Adrenal gland (tissue), 12 donors: ENCODE data around the gene RBL2. TPM values are rescaled to one million over a fixed set of nuclear protein-coding genes. Genes with fewer than 3 reads are reported as not detected.
"Not testable (repeated sequence)": the region's sequence is repeated elsewhere in the genome, so short reads cannot be mapped to it uniquely, and the experiment has no call there.

Experiments used
- DNase-seq, 7 donors: peaks; one replicate each; pipeline ENCODE4 v3.0.0-alpha.2; 2019 to 2020
- H3K27ac ChIP-seq, 5 donors: fragments of 200-600 bp; sonication (generic) in 4 of 5; 1 replicate in 3 of 5; 2 replicates in 2 of 5; pipeline versions ENCODE4 v1.5.1 to v1.8.0; 2016 to 2020; ENCODE audit warnings: mild to moderate bottlenecking in 1 of 5
- H3K27me3 ChIP-seq: fragments of 200-600 bp; 2 replicates; pipeline ENCODE4 v1.8.0; 2021
- H3K36me3 ChIP-seq, 2 donors: fragments of 200-600 bp; replicated peaks in 1 of 2; 1 replicate in 1 of 2; 2 replicates in 1 of 2; pipeline versions ENCODE4 v1.5.1 to v1.8.0; 2018 to 2022
- H3K4me1 ChIP-seq, 2 donors: fragments of 200-600 bp; replicated peaks in 1 of 2; 1 replicate in 1 of 2; 2 replicates in 1 of 2; pipeline versions ENCODE4 v1.5.1 to v1.8.0; 2018 to 2021
- H3K4me3 ChIP-seq, 4 donors: fragments of 200-600 bp; sonication (generic) in 3 of 4; one replicate each; pipeline ENCODE4 v1.5.1; 2016 to 2018
- H3K9me3 ChIP-seq, 3 donors: fragments of 200-600 bp; sonication (generic) in 1 of 3; replicated peaks in 1 of 3; 1 replicate in 2 of 3; 2 replicates in 1 of 3; pipeline versions ENCODE4 v1.5.1 to v1.8.0; 2016 to 2021
- CTCF ChIP-seq, 6 experiments: fragments of 450-650 bp in 4 of 6; fragments of 200-600 bp in 2 of 6; sonication (generic) in 1 of 6; IDR thresholded peaks; 1 replicate in 5 of 6; 2 replicates in 1 of 6; pipeline versions ENCODE4 v1.5.1 to v1.8.0; 2016 to 2021; ENCODE audit warnings: antibody characterized with exemption in 6 of 6, mild to moderate bottlenecking in 2 of 6, moderate library complexity in 1 of 6
- POLR2A ChIP-seq, 2 donors: fragments of 450-650 bp; IDR thresholded peaks; one replicate each; pipeline ENCODE4 v1.6.1; 2017; ENCODE audit warnings: antibody characterized with exemption in 2 of 2, mild to moderate bottlenecking in 2 of 2, moderate library complexity in 1 of 2
- WGBS, 4 donors: extraction: QIAGEN DNeasy Blood & Tissue Kit in 2 of 4; methylation state at CpG; one replicate each; pipeline versions ENCODE4 v1.1.5 to v1.1.7; 2013 to 2017; 5-methylcytosine and 5-hydroxymethylcytosine counted together
- intact Hi-C, 2 donors: fragments of 100-400 bp; cut with DNase I; formaldehyde crosslinking; loops; one replicate each; pipeline versions ENCODE4 v1.14.1 to v1.15.0; 2022 to 2023
- polyA plus RNA-seq, 3 donors: library from polyadenylated mRNA; stranded (reverse); fragments of 200-250 nt in 2 of 3; fragments of 350-450 nt in 1 of 3; fragmentation: Illumina TruSeq in 1 of 3; extraction: RNeasy Lipid Tissue Mini Kit (QIAGEN cat#74804) in 1 of 3; gene quantifications; one replicate each; pipeline ENCODE4 v1.2.3, GENCODE V29; 2013 to 2014
- total RNA-seq, 9 donors: library from RNA; depleted of rRNA in 4 of 9; stranded (reverse); fragments of >200 nt in 4 of 9; fragments of 120-200 nt in 1 of 9; fragmentation: NEBNext Ultra II Directional in 1 of 9; extraction: Animal tissue kit (Norgen Biotek cat#: 25700) in 1 of 9; gene quantifications; one replicate each; pipeline versions ENCODE4 v1.1.0 to v1.2.4, GENCODE V29; 2013 to 2023
- donor health status: healthy with polysubstance abuse.
- donor health status: Bipolar disorder and iron deficiency.
- donor health status: DM: yes; HTN: yes; CAD: no.
- donor health status: DM: no; HTN: no; CAD: no.
- donor health status: DM: no; HTN: no; CAD: no.
- donor health status: DM: yes; HTN: yes; CAD: no.

RBL2 gene
- total and polyA plus RNA-seq, 12 donors = 28.2 to 78.3 (median 48.6) TPM

- H3K4me1 ChIP-seq = no peaks in the 10 kb centered on the region
- no peak overlapping the region for H3K27ac ChIP-seq
- no peak overlapping the region for H3K4me3 ChIP-seq
- no peaks in the 10 kb centered on the region for H3K36me3 ChIP-seq
- no peak for DNase-seq
- no peaks in the 10 kb centered on the region for H3K9me3 ChIP-seq
- no peaks in the 10 kb centered on the region for H3K27me3 ChIP-seq
- intact Hi-C loops = no loop called here
- WGBS, 4 donors = 90 to 96% (median 91%) methylated on average over 7 of the region's 7 CpGs
- no peak for TF ChIP-seq POLR2A (IDR thresholded peaks at IDR 0.05)
- TF ChIP-seq CTCF (IDR thresholded peaks at IDR 0.05) = no peak
Observed at GRCh38 chr16:53417976-53418375, 16.3 kb upstream of the RBL2 start.

GRCh38 chr16:53419383-53419709 lies 14.9 kb upstream of the RBL2 start:
- DNase-seq, H3K27me3 ChIP-seq, H3K9me3 ChIP-seq, H3K4me1 ChIP-seq, H3K36me3 ChIP-seq, H3K4me3 ChIP-seq, H3K27ac ChIP-seq, intact Hi-C loops: not testable (repeated sequence)
- WGBS, 4 donors = 48 to 61% (median 50%) methylated on average over 2 of the region's 2 CpGs

- TF ChIP-seq CTCF (IDR thresholded peaks at IDR 0.05) = no peak
- TF ChIP-seq POLR2A (IDR thresholded peaks at IDR 0.05) = no peak
- intact Hi-C loops = no loop called here
- 94 to 97% (median 95%) methylated on average over 15 to 24 of the region's 24 CpGs for WGBS, 4 donors
Observed at GRCh38 chr16:53421248-53421647, 13.0 kb upstream of the RBL2 start.

GRCh38 chr16:53423968-53424367 lies 10.3 kb upstream of the RBL2 start:
- H3K27ac ChIP-seq, intact Hi-C loops, H3K36me3 ChIP-seq, H3K9me3 ChIP-seq, H3K4me3 ChIP-seq, H3K4me1 ChIP-seq, H3K27me3 ChIP-seq, DNase-seq: not testable (repeated sequence)
- 91 to 100% (median 96%) methylated on average over 1 of the region's 1 CpG for WGBS, 4 donors

More at GRCh38 chr16:53421248-53421647, 13.0 kb upstream of the RBL2 start:
- Histone ChIP-seq H3K4me3 (no peak overlapping the region), H3K36me3 (no peaks in the 10 kb centered on the region), H3K9me3 (no peaks in the 10 kb centered on the region), H3K27ac (no peak overlapping the region), H3K4me1 (no peaks in the 10 kb centered on the region), H3K27me3 (no peaks in the 10 kb centered on the region)
- DNase-seq = no peak

GRCh38 chr16:53428681-53429080 lies 5.6 kb upstream of the RBL2 start:
- intact Hi-C loops = no loop called here
- Histone ChIP-seq H3K27ac (no peak overlapping the region), H3K4me1 (peaks cover 0 to 2% of the 10 kb centered on the region in 2 donors), H3K4me3 (no peak overlapping the region), H3K9me3 (no peaks in the 10 kb centered on the region), H3K27me3 (no peaks in the 10 kb centered on the region), H3K36me3 (no peaks in the 10 kb centered on the region)
- WGBS, 4 donors = 82 to 92% (median 83%) methylated on average over 3 of the region's 3 CpGs
- DNase-seq = no peak
- TF ChIP-seq CTCF (IDR thresholded peaks at IDR 0.05) (no peak), POLR2A (IDR thresholded peaks at IDR 0.05) (no peak)
